Stimulated activated CD8-positive, alpha-beta memory T cell treated with anti-CD3 and anti-CD28 coated beads, Interleukin-4, amount 100 ng/mL, for 48 hours (primary cell): ENCODE measurements around the gene BCAS3.
"Not testable (repeated sequence)": the region's sequence is repeated elsewhere in the genome, so short reads cannot be mapped to it uniquely, and the experiment has no call there.

Source experiments
- DNase-seq: peaks from one replicate; pipeline ENCODE4 v3.0.0-alpha.2; 2020

Gene BCAS3

GRCh38 chr17:61017317-61018006 is 339.8 kb downstream of the BCAS3 start:
- no peak for DNase-seq

GRCh38 chr17:61018938-61019337 is 341.3 kb downstream of the BCAS3 start:
- no peak for DNase-seq

GRCh38 chr17:61023996-61024395 is 346.3 kb downstream of the BCAS3 start:
- DNase-seq: no peak

- DNase-seq: no peak
These were observed 349.2 kb downstream of the BCAS3 start for GRCh38 chr17:61026818-61027217.

GRCh38 chr17:61029181-61029580 is 351.5 kb downstream of the BCAS3 start:
- DNase-seq: no peak

GRCh38 chr17:61040666-61041065 is 363.0 kb downstream of the BCAS3 start:
- no peak for DNase-seq

- not testable (repeated sequence) for DNase-seq
These were observed 364.7 kb downstream of the BCAS3 start for GRCh38 chr17:61042348-61042747.

GRCh38 chr17:61047515-61047914 is 369.9 kb downstream of the BCAS3 start:
- DNase-seq: no peak

- no peak for DNase-seq
These were observed 370.9 kb downstream of the BCAS3 start for GRCh38 chr17:61048376-61049106.

GRCh38 chr17:61053469-61053868 is 375.8 kb downstream of the BCAS3 start:
- DNase-seq: no peak

- no peak for DNase-seq
These were observed 376.8 kb downstream of the BCAS3 start for GRCh38 chr17:61054436-61054835.

- DNase-seq: no peak
These were observed 379.6 kb downstream of the BCAS3 start for GRCh38 chr17:61057257-61057656.

- DNase-seq: no peak
These were observed 380.4 kb downstream of the BCAS3 start for GRCh38 chr17:61058066-61058465.

GRCh38 chr17:61063528-61063927 is 385.9 kb downstream of the BCAS3 start:
- no peak for DNase-seq

- no peak for DNase-seq
These were observed 386.7 kb downstream of the BCAS3 start for GRCh38 chr17:61064087-61064951.

GRCh38 chr17:61065263-61065773 is 387.7 kb downstream of the BCAS3 start:
- no peak for DNase-seq

- no peak for DNase-seq
These were observed 388.4 kb downstream of the BCAS3 start for GRCh38 chr17:61066062-61066461.

GRCh38 chr17:61070649-61071048 is 393.0 kb downstream of the BCAS3 start:
- no peak for DNase-seq

- DNase-seq: no peak
These were observed 395.0 kb downstream of the BCAS3 start for GRCh38 chr17:61072648-61073047.

GRCh38 chr17:61073131-61073530 is 395.5 kb downstream of the BCAS3 start:
- no peak for DNase-seq

GRCh38 chr17:61073799-61074513 is 396.3 kb downstream of the BCAS3 start:
- DNase-seq: no peak

- DNase-seq: no peak
These were observed 398.3 kb downstream of the BCAS3 start for GRCh38 chr17:61075988-61076387.

GRCh38 chr17:61076621-61077031 is 399.0 kb downstream of the BCAS3 start:
- DNase-seq: no peak
